B cell (primary cell): Measurements from ENCODE around the gene TBC1D3E. TPM values are rescaled to one million over a fixed set of nuclear protein-coding genes. Genes with fewer than 3 reads are reported as not detected.
"Not testable (repeated sequence)": the region's sequence is repeated elsewhere in the genome, so short reads cannot be mapped to it uniquely, and the experiment has no call there.

ENCODE experiments used
- ATAC-seq: fragments of 200-7000 bp; cut with Tn5 transposase; one replicate; pipeline ENCODE4 v1.10.0; 2021; ENCODE audit warnings: low read depth, mild to moderate bottlenecking, moderate number of reproducible peaks, moderate library complexity
- CTCF ChIA-PET: fragments of 350-600 bp; sonication (Branson Sonifier 250); formaldehyde crosslinking; loops from one replicate; lab custom pipeline; 2021; ENCODE audit warnings: antibody characterized with exemption, inconsistent platforms; lab: Charles Lee
- POLR2A ChIA-PET: fragments of 350-600 bp; sonication (Branson Sonifier 250); formaldehyde crosslinking; loops from one replicate; lab custom pipeline; 2021; ENCODE audit warnings: antibody characterized with exemption; lab: Charles Lee
- DNase-seq: peaks from one replicate; pipeline ENCODE4 v3.0.0; 2013
- H2AFZ ChIP-seq: 2 replicates; pipeline ENCODE4 v1.6.1; 2012; ENCODE audit warnings: mild to moderate bottlenecking, low read depth, low read length; ENCODE audit not compliant: insufficient read depth, poor library complexity, severe bottlenecking
- H3K27ac ChIP-seq, 2 donors: 1 replicate in 1 of 2; 2 replicates in 1 of 2; pipeline ENCODE4 v1.5.1; 2012 to 2013; ENCODE audit warnings: low read length in 2 of 2, mild to moderate bottlenecking in 2 of 2, moderate library complexity in 1 of 2
- H3K27me3 ChIP-seq, 4 experiments: fragments of 200-600 bp in 1 of 4; sonication (generic) in 1 of 4; replicated peaks in 1 of 4; 1 replicate in 2 of 4; 2 replicates in 2 of 4; pipeline versions ENCODE4 v1.6.1 to v1.7.0; 2013 to 2016; ENCODE audit warnings: low read length in 3 of 4, mild to moderate bottlenecking in 2 of 4, mixed read lengths in 1 of 4, moderate library complexity in 1 of 4; ENCODE audit not compliant: insufficient read depth in 4 of 4, control insufficient read depth in 3 of 4; ENCODE audit errors: control extremely low read depth in 1 of 4
- H3K36me3 ChIP-seq, 2 experiments: replicated peaks in 1 of 2; 1 replicate in 1 of 2; 2 replicates in 1 of 2; pipeline versions ENCODE4 v1.6.1 to v1.7.1; 2013; ENCODE audit warnings: low read length in 1 of 2; ENCODE audit not compliant: insufficient read depth in 2 of 2, control insufficient read depth in 1 of 2; ENCODE audit errors: control extremely low read depth in 1 of 2, extremely low read depth in 1 of 2
- H3K4me1 ChIP-seq, 2 donors: fragments of 200-600 bp in 1 of 2; sonication (generic) in 1 of 2; 1 replicate in 1 of 2; 2 replicates in 1 of 2; pipeline versions ENCODE4 v1.5.1 to v1.6.1; 2013 to 2017; ENCODE audit warnings: low read length in 2 of 2; ENCODE audit not compliant: control insufficient read depth in 2 of 2, insufficient read depth in 2 of 2
- H3K4me2 ChIP-seq: replicated peaks from 2 replicates; pipeline ENCODE3; 2012; ENCODE audit warnings: mild to moderate bottlenecking, low read depth, low read length; ENCODE audit not compliant: poor library complexity, severe bottlenecking
- H3K4me3 ChIP-seq, 5 experiments: fragments of 200-600 bp in 1 of 5; sonication (generic) in 1 of 5; 1 replicate in 3 of 5; 2 replicates in 2 of 5; pipeline versions ENCODE4 v1.5.1 to v1.7.0; 2011 to 2016; ENCODE audit warnings: low read length in 4 of 5, mild to moderate bottlenecking in 4 of 5, low read depth in 2 of 5, control low read depth in 1 of 5, moderate library complexity in 1 of 5; ENCODE audit not compliant: insufficient read depth in 1 of 5; ENCODE audit errors: control extremely low read depth in 1 of 5, extremely low read depth in 1 of 5
- H3K79me2 ChIP-seq: fragments of 200-600 bp; sonication (generic); one replicate; pipeline ENCODE4 v1.6.0; 2016; ENCODE audit warnings: low read length; ENCODE audit not compliant: control insufficient read depth, insufficient read depth
- H3K9ac ChIP-seq: fragments of 200-600 bp; sonication (generic); 2 replicates; pipeline ENCODE4 v1.6.1; 2017; ENCODE audit warnings: mild to moderate bottlenecking, low read length, moderate library complexity
- H3K9me3 ChIP-seq, 3 donors: one replicate each; pipeline versions ENCODE4 v1.6.1 to v1.7.1; 2013; ENCODE audit warnings: low read length in 2 of 3; ENCODE audit not compliant: control insufficient read depth in 2 of 3, insufficient read depth in 1 of 3; ENCODE audit errors: control extremely low read depth in 1 of 3
- H4K20me1 ChIP-seq: 2 replicates; pipeline ENCODE4 v1.6.0; 2012; ENCODE audit warnings: mild to moderate bottlenecking, low read length; ENCODE audit not compliant: insufficient read depth, control insufficient read depth, poor library complexity, severe bottlenecking
- H3K27ac Mint-ChIP-seq: one replicate; pipeline ENCODE4 v1.8.0; 2021; ENCODE audit warnings: mixed read lengths
- H3K27me3 Mint-ChIP-seq: one replicate; pipeline ENCODE4 v1.8.0; 2021; ENCODE audit warnings: mixed read lengths
- H3K4me1 Mint-ChIP-seq: one replicate; pipeline ENCODE4 v1.8.0; 2021; ENCODE audit warnings: mixed read lengths
- H3K4me3 Mint-ChIP-seq: one replicate; pipeline ENCODE4 v1.8.0; 2021; ENCODE audit warnings: mixed read lengths
- H3K9me3 Mint-ChIP-seq: one replicate; pipeline ENCODE4 v1.8.0; 2022; ENCODE audit warnings: mixed read lengths; ENCODE audit not compliant: insufficient read depth
- WGBS: methylation state at CpG from one replicate; pipeline ENCODE4 v1.1.5; 2013; ENCODE audit warnings: missing lambda C conversion rate; ENCODE audit not compliant: insufficient coverage; 5-methylcytosine and 5-hydroxymethylcytosine counted together
- intact Hi-C: fragments of 100-400 bp; cut with micrococcal nuclease; formaldehyde crosslinking; loops from one replicate; pipeline ENCODE4 v1.10.0; 2022
- polyA minus RNA-seq: library from RNA; depleted of rRNA, polyadenylated mRNA; stranded (reverse); fragments of >200 nt; gene quantifications from 2 replicates; pipeline ENCODE4 v1.2.3, GENCODE V29; 2012
- polyA plus RNA-seq: library from polyadenylated mRNA; depleted of rRNA; stranded (reverse); fragments of >200 nt; gene quantifications from 2 replicates; pipeline ENCODE4 v1.2.3, GENCODE V29; 2012
- total RNA-seq, 2 donors: library from RNA; stranded (reverse); fragments of 120-200 nt in 1 of 2; gene quantifications; 1 replicate in 1 of 2; 2 replicates in 1 of 2; pipeline versions ENCODE4 v1.2.3 to v1.2.4, GENCODE V29; 2013 to 2022

Gene TBC1D3E
- total RNA-seq (5.0 and 6.1 TPM in 2 replicates), polyA plus RNA-seq (0.13 and 0.17 TPM in 2 replicates), polyA minus RNA-seq (not detected in 2 replicates)
- 1.9 TPM for total RNA-seq (2013)

- not testable (repeated sequence) for H3K4me1 ChIP-seq, H3K4me1 Mint-ChIP-seq
Measured at GRCh38 chr17:38127651-38128050, at the start of gene TBC1D3E. Gene TBC1D3E (plus strand): TSS chr17:38127951. CDS start chr17:38129496, 1,545 bp downstream.

GRCh38 chr17:38087344-38087743, 40.4 kb upstream of the TBC1D3E start:
- CTCF ChIA-PET: not testable (repeated sequence)

More at GRCh38 chr17:38127651-38128050, at the start of gene TBC1D3E:
- DNase-seq, H3K27ac ChIP-seq, H3K4me3 Mint-ChIP-seq, H3K9me3 ChIP-seq, H4K20me1 ChIP-seq, H3K9ac ChIP-seq, H3K4me2 ChIP-seq, H3K36me3 ChIP-seq, CTCF ChIA-PET, H3K4me3 ChIP-seq, H2AFZ ChIP-seq, H3K27me3 ChIP-seq, ATAC-seq, H3K27me3 Mint-ChIP-seq, H3K9me3 Mint-ChIP-seq, H3K79me2 ChIP-seq, POLR2A ChIA-PET, H3K27ac Mint-ChIP-seq, intact Hi-C loops: not testable (repeated sequence)
- WGBS: 100% methylated on average over 2 of the region's 9 CpGs

GRCh38 chr17:38088120-38088519, 39.6 kb upstream of the TBC1D3E start:
- H3K4me2 ChIP-seq, H3K27ac ChIP-seq, H3K9me3 Mint-ChIP-seq, H3K27ac Mint-ChIP-seq, H3K36me3 ChIP-seq, CTCF ChIA-PET, intact Hi-C loops, H4K20me1 ChIP-seq, H3K4me1 Mint-ChIP-seq, H3K27me3 ChIP-seq, H3K9ac ChIP-seq, H3K79me2 ChIP-seq, DNase-seq, H3K27me3 Mint-ChIP-seq, H3K4me1 ChIP-seq, H3K4me3 ChIP-seq, POLR2A ChIA-PET, H2AFZ ChIP-seq, H3K9me3 ChIP-seq, H3K4me3 Mint-ChIP-seq, ATAC-seq: not testable (repeated sequence)
- no CpG with 5 or more reads among the region's 10 CpGs for WGBS

More at GRCh38 chr17:38087344-38087743, 40.4 kb upstream of the TBC1D3E start:
- H3K27me3 ChIP-seq, H3K27ac Mint-ChIP-seq, H3K36me3 ChIP-seq, intact Hi-C loops, H3K27me3 Mint-ChIP-seq, H3K9me3 ChIP-seq, H3K4me3 ChIP-seq, H3K4me3 Mint-ChIP-seq, POLR2A ChIA-PET, H4K20me1 ChIP-seq, H3K4me1 ChIP-seq, H3K4me2 ChIP-seq, H3K79me2 ChIP-seq, H3K9me3 Mint-ChIP-seq, H3K4me1 Mint-ChIP-seq, ATAC-seq, H3K9ac ChIP-seq, H3K27ac ChIP-seq, DNase-seq, H2AFZ ChIP-seq: not testable (repeated sequence)
- no CpG with 5 or more reads among the region's 1 CpG for WGBS

DNA sequence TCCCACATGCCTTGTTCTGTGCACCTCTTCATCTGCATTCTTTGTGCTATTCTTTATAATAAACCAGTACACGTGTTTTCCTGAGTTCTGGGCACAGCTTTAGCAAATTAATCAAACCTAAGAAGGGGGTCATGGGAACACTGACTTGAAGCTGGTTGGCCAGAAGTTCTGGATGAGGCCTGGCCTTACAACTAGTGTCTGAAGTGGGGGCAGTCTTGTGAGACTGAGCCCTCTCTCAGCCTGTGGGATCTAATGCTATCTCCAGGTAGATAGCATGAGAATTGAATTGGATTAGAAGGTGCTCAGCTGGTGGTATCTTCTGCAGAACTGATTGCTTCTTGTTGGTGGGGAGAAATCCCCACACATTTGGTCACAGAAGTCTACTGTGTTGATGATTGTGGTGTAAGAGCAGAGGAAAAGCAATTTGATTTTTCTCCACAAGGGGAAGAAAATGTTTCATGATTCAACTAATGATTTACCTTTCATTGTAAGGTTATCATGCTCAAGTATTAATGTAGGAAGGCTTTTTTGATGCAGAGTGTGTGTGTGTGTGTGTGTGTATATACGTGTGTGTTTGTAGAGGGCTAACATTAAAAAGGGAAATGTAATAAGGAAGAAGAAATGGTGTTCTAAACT, 33.6 kb upstream of the TBC1D3E start:
- H3K4me3 Mint-ChIP-seq, intact Hi-C loops, H3K4me3 ChIP-seq, ATAC-seq, POLR2A ChIA-PET, H3K9ac ChIP-seq, H3K4me1 ChIP-seq, H3K79me2 ChIP-seq, H3K4me2 ChIP-seq, H3K9me3 Mint-ChIP-seq, H3K27me3 ChIP-seq, H3K9me3 ChIP-seq, CTCF ChIA-PET, H3K36me3 ChIP-seq, H3K27me3 Mint-ChIP-seq, H2AFZ ChIP-seq, H4K20me1 ChIP-seq, H3K27ac Mint-ChIP-seq, DNase-seq, H3K4me1 Mint-ChIP-seq, H3K27ac ChIP-seq: not testable (repeated sequence)
- no CpG with 5 or more reads among the region's 2 CpGs for WGBS
